HCT116 (cell line): ENCODE measurements around the gene AOAH. TPM values are rescaled to one million over a fixed set of nuclear protein-coding genes. Genes with fewer than 3 reads are reported as not detected.

ENCODE experiments used
- ATAC-seq: fragments of 200-7000 bp; cut with Tn5 transposase; 2 replicates; pipeline ENCODE4 v1.9.1; 2020; ENCODE audit warnings: mild to moderate bottlenecking, moderate library complexity
- BruUV-seq: library from RNA; stranded (reverse); fragments of 400-500 nt; replicated peaks from 2 replicates; lab custom pipeline; 2021; lab: Mats Ljungman, UMichigan
- CTCF ChIA-PET: fragments of 300-600 bp; sonication (Branson Sonifier 250); formaldehyde crosslinking; loops from one replicate; lab custom pipeline; 2021; ENCODE audit warnings: antibody characterized with exemption; lab: Charles Lee
- POLR2A ChIA-PET: fragments of 300-600, 350-600 bp; sonication (Branson Sonifier 250); formaldehyde crosslinking; loops from one replicate; lab custom pipeline; 2021; ENCODE audit warnings: antibody characterized with exemption; lab: Charles Lee
- RAD21 ChIA-PET, 2 experiments: fragments of 300-600 bp; sonication (Branson Sonifier 250); formaldehyde crosslinking; loops; one replicate each; lab custom pipeline; 2023; ENCODE audit warnings: low total read pairs in 2 of 2; ENCODE audit not compliant: uncharacterized antibody in 2 of 2, unreplicated experiment in 2 of 2, low non-redundant PET in 1 of 2; lab: Charles Lee
- DNase-seq: peaks from one replicate; pipeline ENCODE4 v3.0.0-alpha.2; 2010; ENCODE audit warnings: low read depth, low spot score
- H2AFZ ChIP-seq: fragments of 200-600 bp; shearing (Covaris generic), sonication (generic); 2 replicates; pipeline ENCODE4 v1.6.1; 2017; ENCODE audit warnings: low read depth, mixed run types, mixed read lengths, antibody characterized with exemption, low read length; ENCODE audit not compliant: poor library complexity, severe bottlenecking
- H3K27ac ChIP-seq: 2 replicates; pipeline ENCODE4 v1.5.1; 2012; ENCODE audit warnings: low read depth, low read length
- H3K27me3 ChIP-seq: fragments of 200-600 bp; sonication (generic); 2 replicates; pipeline ENCODE4 v1.6.1; 2016; ENCODE audit warnings: mixed run types, low read length, mixed read lengths; ENCODE audit not compliant: insufficient read depth
- H3K36me3 ChIP-seq, 2 experiments: fragments of 200-500 bp in 1 of 2; fragments of 200-600 bp in 1 of 2; sonication (Bioruptor generic) in 1 of 2; sonication (generic) in 1 of 2; 2 replicates each; pipeline versions ENCODE4 v1.5.1 to v1.6.1; 2014 to 2016; ENCODE audit warnings: low read length in 2 of 2, inconsistent platforms in 1 of 2, mixed read lengths in 1 of 2, mixed run types in 1 of 2; ENCODE audit not compliant: insufficient read depth in 2 of 2, control insufficient read depth in 1 of 2
- H3K4me1 ChIP-seq, 2 experiments: fragments of 200-600 bp in 1 of 2; sonication (generic) in 1 of 2; 2 replicates each; pipeline versions ENCODE4 v1.5.1 to v1.6.1; 2012 to 2017; ENCODE audit warnings: low read length in 2 of 2, inconsistent platforms in 1 of 2, mild to moderate bottlenecking in 1 of 2, mixed read lengths in 1 of 2, mixed run types in 1 of 2, moderate library complexity in 1 of 2; ENCODE audit not compliant: insufficient read depth in 2 of 2, control insufficient read depth in 1 of 2
- H3K4me2 ChIP-seq: fragments of 200-600 bp; sonication (generic); 2 replicates; pipeline ENCODE4 v1.6.1; 2017; ENCODE audit warnings: mixed run types, low read length, mixed read lengths
- H3K4me3 ChIP-seq, 2 experiments: fragments of 200-600 bp in 1 of 2; sonication (generic) in 1 of 2; replicated peaks in 1 of 2; 2 replicates each; pipeline ENCODE4 v1.5.1; 2011 to 2016; ENCODE audit warnings: low read length in 2 of 2, control low read depth in 1 of 2, low read depth in 1 of 2, mild to moderate bottlenecking in 1 of 2, mixed read lengths in 1 of 2, mixed run types in 1 of 2
- H3K79me2 ChIP-seq: fragments of 200-600 bp; sonication (generic); 2 replicates; pipeline ENCODE4 v1.6.1; 2017; ENCODE audit warnings: mild to moderate bottlenecking, mixed run types, low read length, moderate library complexity, mixed read lengths; ENCODE audit not compliant: insufficient read depth
- H3K9ac ChIP-seq: fragments of 200-600 bp; sonication (generic); 2 replicates; pipeline ENCODE4 v1.6.1; 2016; ENCODE audit warnings: low read length, mixed read lengths
- H3K9me2 ChIP-seq: fragments of 200-600 bp; sonication (generic), shearing (Covaris generic); 2 replicates; pipeline ENCODE4 v1.6.1; 2017; ENCODE audit warnings: mixed run types, mild to moderate bottlenecking, moderate library complexity; ENCODE audit not compliant: insufficient read depth
- H3K9me3 ChIP-seq, 2 experiments: fragments of 200-500 bp in 1 of 2; fragments of 200-600 bp in 1 of 2; sonication (Bioruptor generic) in 1 of 2; sonication (generic) in 1 of 2; 2 replicates each; pipeline ENCODE4 v1.6.1; 2014 to 2017; ENCODE audit warnings: low read length in 2 of 2, mixed read lengths in 2 of 2, inconsistent platforms in 1 of 2, low read depth in 1 of 2, mild to moderate bottlenecking in 1 of 2, mixed run types in 1 of 2, moderate library complexity in 1 of 2; ENCODE audit not compliant: control insufficient read depth in 1 of 2, insufficient read depth in 1 of 2
- H4K20me1 ChIP-seq: fragments of 200-600 bp; sonication (generic), shearing (Covaris generic); 2 replicates; pipeline ENCODE4 v1.6.1; 2017; ENCODE audit warnings: mixed run types, mild to moderate bottlenecking, moderate library complexity; ENCODE audit not compliant: insufficient read depth
- CBX3 ChIP-seq: IDR thresholded peaks from 2 replicates; pipeline ENCODE4 v1.6.1; 2012; ENCODE audit warnings: low read depth
- CTCF ChIP-seq, 3 experiments: fragments of 200-600 bp in 1 of 3; sonication (generic) in 1 of 3; IDR thresholded peaks in 2 of 3; conservative IDR thresholded peaks in 1 of 3; 2 replicates each; pipeline ENCODE4 v1.5.1; 2012 to 2017; ENCODE audit warnings: low read depth in 2 of 3, low read length in 2 of 3, antibody characterized with exemption in 1 of 3, borderline replicate concordance in 1 of 3, control low read depth in 1 of 3, mild to moderate bottlenecking in 1 of 3, mixed read lengths in 1 of 3, mixed run types in 1 of 3, moderate library complexity in 1 of 3; ENCODE audit not compliant: insufficient read depth in 1 of 3
- EGR1 ChIP-seq: IDR thresholded peaks from 2 replicates; pipeline ENCODE4 v1.6.1; 2012; ENCODE audit warnings: low read depth
- EZH2 ChIP-seq: fragments of 200-600 bp; sonication (generic); IDR thresholded peaks from 2 replicates; pipeline ENCODE4 v1.6.1; 2017; ENCODE audit warnings: antibody characterized with exemption, mixed run types
- EZH2phosphoT487 ChIP-seq: fragments of 200-600 bp; IDR thresholded peaks from 2 replicates; pipeline ENCODE4 v1.6.1; 2018; ENCODE audit warnings: antibody characterized with exemption, borderline replicate concordance
- FOSL1 ChIP-seq: IDR thresholded peaks from 2 replicates; pipeline ENCODE4 v1.6.1; 2012; ENCODE audit warnings: low read depth
- JUND ChIP-seq: IDR thresholded peaks from 2 replicates; pipeline ENCODE4 v1.6.1; 2012
- POLR2A ChIP-seq: IDR thresholded peaks from 2 replicates; pipeline ENCODE4 v1.7.0; 2011; ENCODE audit warnings: borderline replicate concordance; ENCODE audit not compliant: insufficient read depth, insufficient read length; ENCODE audit errors: extremely low read depth
- POLR2AphosphoS5 ChIP-seq: IDR thresholded peaks from 2 replicates; pipeline ENCODE4 v1.6.1; 2011; ENCODE audit warnings: mild to moderate bottlenecking, low read depth, low read length, moderate library complexity
- SRF ChIP-seq: IDR thresholded peaks from 2 replicates; pipeline ENCODE4 v1.6.1; 2012; ENCODE audit warnings: low read depth
- YY1 ChIP-seq: IDR thresholded peaks from 2 replicates; pipeline ENCODE4 v1.6.1; 2011; ENCODE audit warnings: low read length, low read depth, moderate library complexity, mild to moderate bottlenecking; ENCODE audit not compliant: insufficient replicate concordance; ENCODE audit errors: extremely low read depth
- ZFX ChIP-seq: fragments of 450-650 bp; IDR thresholded peaks from 2 replicates; pipeline ENCODE4 v1.6.1; 2017
- intact Hi-C: fragments of 100-400 bp; cut with micrococcal nuclease; formaldehyde crosslinking; loops from 2 replicates; pipeline ENCODE4 v1.10.0; 2022
- total RNA-seq: library from RNA; stranded (reverse); gene quantifications from one replicate; pipeline ENCODE4 v1.2.1, GENCODE V29; 2021; ENCODE audit not compliant: unreplicated experiment
- TF ChIP-seq, protein P1 (sequence below): IDR thresholded peaks from 2 replicates; pipeline ENCODE4 v1.6.1; 2012; ENCODE audit warnings: low read depth

The AOAH gene
- total RNA-seq, 1 experiment from 2014 or later = 1.1 TPM

DNA sequence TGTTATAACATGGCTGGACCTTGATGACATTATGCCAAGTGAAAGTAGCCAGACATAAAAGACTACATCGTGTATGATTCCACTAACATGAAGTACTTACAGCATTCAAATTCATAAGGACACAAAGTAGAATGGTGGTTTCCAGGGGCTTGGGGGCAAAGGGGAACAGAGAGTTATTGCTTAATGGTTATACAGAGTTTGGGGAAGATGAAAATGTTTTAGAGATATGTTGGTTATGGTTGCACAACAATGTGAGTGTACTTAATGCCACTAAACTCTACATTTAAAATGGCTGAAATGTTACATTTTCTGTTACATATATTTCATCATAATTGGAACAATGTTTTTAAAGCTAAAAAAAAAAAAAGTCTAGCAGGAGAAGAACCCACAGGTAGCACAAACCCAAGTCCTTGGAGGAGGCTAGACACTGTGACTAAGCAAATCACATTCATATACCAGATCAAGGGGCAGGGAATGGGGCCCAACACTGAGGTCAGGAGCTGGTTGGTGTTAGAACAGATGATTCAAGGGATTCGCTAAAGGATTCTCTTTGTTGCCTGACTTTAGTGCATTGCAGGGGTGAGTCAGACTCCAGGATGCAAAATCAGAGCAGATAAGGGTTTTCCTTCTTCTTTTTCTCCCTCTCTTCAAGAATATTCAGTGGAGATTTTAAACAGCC is 25.1 kb upstream of the AOAH start (continued):
- TF ChIP-seq EZH2phosphoT487 = no peak

DNA sequence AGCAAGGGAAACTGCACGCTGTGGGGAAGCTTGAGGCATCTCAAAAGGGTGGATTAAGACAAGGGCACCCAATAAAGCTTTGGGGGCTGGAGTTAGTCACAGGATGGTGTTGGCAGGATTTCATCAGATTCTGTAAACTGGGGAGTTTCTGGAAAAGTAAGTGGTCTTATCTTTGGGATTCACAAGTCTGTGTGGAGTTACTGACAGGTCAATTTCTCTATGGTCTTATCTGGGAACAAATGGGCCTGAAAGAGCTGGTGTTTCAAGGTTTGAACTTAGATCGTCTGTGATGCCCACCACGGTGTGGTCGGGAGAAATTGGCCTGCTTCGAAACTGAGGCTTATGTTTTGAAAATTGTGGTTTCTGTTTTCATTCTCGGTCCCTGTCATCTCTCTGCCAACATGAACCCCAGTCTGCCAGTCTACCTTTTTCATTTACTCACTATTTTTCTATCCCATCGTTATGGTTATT is 23.8 kb upstream of the AOAH start:
- ChIA-PET RAD21 (no interaction called here), POLR2A (no interaction called here), CTCF (no interaction called here)
- Histone ChIP-seq H3K4me2 (no peak overlapping the region), H3K9me3 (no peaks in the 10 kb centered on the region), H3K36me3 (no peaks in the 10 kb centered on the region), H3K4me1 (no peaks in the 10 kb centered on the region), H3K9ac (no peak overlapping the region), H3K27me3 (peaks cover 11% of the 10 kb centered on the region), H2AFZ (no peak overlapping the region), H3K9me2 (no peaks in the 10 kb centered on the region; the same call in 1 of the 2 replicates), H3K27ac (no peak overlapping the region), H3K79me2 (no peaks in the 10 kb centered on the region), H4K20me1 (no peaks in the 10 kb centered on the region), H3K4me3 (no peak overlapping the region)
- BruUV-seq = no TSS peak
- TF ChIP-seq CBX3 (no peak), JUND (no peak), FOSL1 (no peak), CTCF (IDR thresholded peaks at IDR 0.05 in 2 of 3, conservative IDR thresholded peaks at IDR 0.05 in 1 of 3; ENCODE audit: borderline replicate concordance in 1 of 3, insufficient read depth in 1 of 3, low read depth in 2 of 3, low read length in 2 of 3) (no peak), ZFX (no peak), POLR2A (no peak), SRF (no peak), EGR1 (no peak), EZH2 (no peak), POLR2AphosphoS5 (no peak), YY1 (no peak), EZH2phosphoT487 (no peak)
- TF ChIP-seq, protein P1, sequence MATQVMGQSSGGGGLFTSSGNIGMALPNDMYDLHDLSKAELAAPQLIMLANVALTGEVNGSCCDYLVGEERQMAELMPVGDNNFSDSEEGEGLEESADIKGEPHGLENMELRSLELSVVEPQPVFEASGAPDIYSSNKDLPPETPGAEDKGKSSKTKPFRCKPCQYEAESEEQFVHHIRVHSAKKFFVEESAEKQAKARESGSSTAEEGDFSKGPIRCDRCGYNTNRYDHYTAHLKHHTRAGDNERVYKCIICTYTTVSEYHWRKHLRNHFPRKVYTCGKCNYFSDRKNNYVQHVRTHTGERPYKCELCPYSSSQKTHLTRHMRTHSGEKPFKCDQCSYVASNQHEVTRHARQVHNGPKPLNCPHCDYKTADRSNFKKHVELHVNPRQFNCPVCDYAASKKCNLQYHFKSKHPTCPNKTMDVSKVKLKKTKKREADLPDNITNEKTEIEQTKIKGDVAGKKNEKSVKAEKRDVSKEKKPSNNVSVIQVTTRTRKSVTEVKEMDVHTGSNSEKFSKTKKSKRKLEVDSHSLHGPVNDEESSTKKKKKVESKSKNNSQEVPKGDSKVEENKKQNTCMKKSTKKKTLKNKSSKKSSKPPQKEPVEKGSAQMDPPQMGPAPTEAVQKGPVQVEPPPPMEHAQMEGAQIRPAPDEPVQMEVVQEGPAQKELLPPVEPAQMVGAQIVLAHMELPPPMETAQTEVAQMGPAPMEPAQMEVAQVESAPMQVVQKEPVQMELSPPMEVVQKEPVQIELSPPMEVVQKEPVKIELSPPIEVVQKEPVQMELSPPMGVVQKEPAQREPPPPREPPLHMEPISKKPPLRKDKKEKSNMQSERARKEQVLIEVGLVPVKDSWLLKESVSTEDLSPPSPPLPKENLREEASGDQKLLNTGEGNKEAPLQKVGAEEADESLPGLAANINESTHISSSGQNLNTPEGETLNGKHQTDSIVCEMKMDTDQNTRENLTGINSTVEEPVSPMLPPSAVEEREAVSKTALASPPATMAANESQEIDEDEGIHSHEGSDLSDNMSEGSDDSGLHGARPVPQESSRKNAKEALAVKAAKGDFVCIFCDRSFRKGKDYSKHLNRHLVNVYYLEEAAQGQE = no peak
- DNase-seq (no peak), ATAC-seq (no peak)
- intact Hi-C loops = no loop called here
